Mesenchymal stem cell (in vitro differentiated cells and primary cell): Measurements from ENCODE around the gene SDF2.
A peak's percentile ranks its signal among the peaks of the same experiment; 100 is the strongest.

Experiments
- DNase-seq: peaks from one replicate; pipeline ENCODE4 v3.0.0-alpha.2; 2013
- H2AFZ ChIP-seq: one replicate; pipeline ENCODE4 v1.6.1; 2013; ENCODE audit warnings: low read depth, mild to moderate bottlenecking, control low read depth, inconsistent platforms, low read length, moderate library complexity
- H2AK5ac ChIP-seq: 2 replicates; pipeline ENCODE4 v1.6.1; 2013; ENCODE audit warnings: low read length, moderate library complexity, mild to moderate bottlenecking, inconsistent platforms; ENCODE audit not compliant: severe bottlenecking
- H2BK120ac ChIP-seq: one replicate; pipeline ENCODE4 v1.6.1; 2013; ENCODE audit warnings: low read depth, mild to moderate bottlenecking, inconsistent platforms, low read length, moderate library complexity
- H2BK12ac ChIP-seq, 2 experiments: one replicate each; pipeline ENCODE4 v1.6.1; 2013; ENCODE audit warnings: inconsistent platforms in 2 of 2, low read length in 2 of 2, mild to moderate bottlenecking in 2 of 2, moderate library complexity in 2 of 2, control low read depth in 1 of 2
- H2BK15ac ChIP-seq: one replicate; pipeline ENCODE4 v1.6.1; 2013; ENCODE audit warnings: mild to moderate bottlenecking, low read depth, inconsistent platforms; ENCODE audit not compliant: poor library complexity, severe bottlenecking
- H2BK5ac ChIP-seq: 2 replicates; pipeline ENCODE4 v1.6.1; 2013; ENCODE audit warnings: low read depth, mild to moderate bottlenecking, low read length, control low read depth, inconsistent platforms; ENCODE audit not compliant: poor library complexity, severe bottlenecking
- H3K14ac ChIP-seq, 2 experiments: one replicate each; pipeline ENCODE4 v1.6.1; 2013; ENCODE audit warnings: inconsistent platforms in 2 of 2, low read length in 2 of 2, control low read depth in 1 of 2, mild to moderate bottlenecking in 1 of 2, moderate library complexity in 1 of 2
- H3K18ac ChIP-seq, 2 experiments: one replicate each; pipeline ENCODE4 v1.6.1; 2013; ENCODE audit warnings: inconsistent platforms in 2 of 2, low read length in 2 of 2, control low read depth in 1 of 2, low read depth in 1 of 2, mild to moderate bottlenecking in 1 of 2
- H3K23ac ChIP-seq, 2 experiments: one replicate each; pipeline ENCODE4 v1.6.1; 2013; ENCODE audit warnings: inconsistent platforms in 2 of 2, low read length in 2 of 2, mild to moderate bottlenecking in 2 of 2, moderate library complexity in 2 of 2, control low read depth in 1 of 2
- H3K27ac ChIP-seq: 2 replicates; pipeline ENCODE4 v1.5.1; 2013; ENCODE audit warnings: mild to moderate bottlenecking, moderate library complexity, low read length, control low read depth, inconsistent platforms; ENCODE audit not compliant: poor library complexity, severe bottlenecking
- H3K27me3 ChIP-seq, 2 experiments: 2 replicates each; pipeline versions ENCODE4 v1.6.1 to v1.7.0; 2013; ENCODE audit warnings: low read length in 2 of 2, mild to moderate bottlenecking in 2 of 2, moderate library complexity in 2 of 2, control low read depth in 1 of 2, inconsistent platforms in 1 of 2; ENCODE audit not compliant: control insufficient read depth in 1 of 2, insufficient read depth in 1 of 2
- H3K36me3 ChIP-seq, 2 experiments: 2 replicates each; pipeline versions ENCODE4 v1.6.1 to v1.7.0; 2013; ENCODE audit warnings: low read length in 2 of 2, control low read depth in 1 of 2, inconsistent platforms in 1 of 2, low read depth in 1 of 2, mild to moderate bottlenecking in 1 of 2; ENCODE audit not compliant: insufficient read depth in 2 of 2, control insufficient read depth in 1 of 2
- H3K4ac ChIP-seq, 2 experiments: one replicate each; pipeline ENCODE4 v1.6.1; 2013; ENCODE audit warnings: inconsistent platforms in 2 of 2, low read length in 2 of 2, mild to moderate bottlenecking in 2 of 2, moderate library complexity in 2 of 2, control low read depth in 1 of 2, low read depth in 1 of 2
- H3K4me1 ChIP-seq: 2 replicates; pipeline ENCODE4 v1.6.1; 2013; ENCODE audit warnings: low read depth, low read length, control low read depth; ENCODE audit not compliant: control insufficient read depth, insufficient read depth
- H3K4me2 ChIP-seq: 2 replicates; pipeline ENCODE4 v1.6.1; 2013; ENCODE audit warnings: low read length, mild to moderate bottlenecking, inconsistent platforms; ENCODE audit not compliant: poor library complexity, severe bottlenecking
- H3K4me3 ChIP-seq, 2 experiments: 2 replicates each; pipeline versions ENCODE4 v1.5.1 to v1.7.0; 2013; ENCODE audit warnings: low read length in 2 of 2, mild to moderate bottlenecking in 2 of 2, control low read depth in 1 of 2, low read depth in 1 of 2; ENCODE audit not compliant: insufficient read depth in 1 of 2
- H3K79me1 ChIP-seq: replicated peaks from 2 replicates; pipeline ENCODE4 v1.6.1; 2013; ENCODE audit warnings: mild to moderate bottlenecking, control low read depth, low read length, inconsistent platforms; ENCODE audit not compliant: poor library complexity, severe bottlenecking
- H3K9ac ChIP-seq: 2 replicates; pipeline ENCODE4 v1.7.0; 2013; ENCODE audit warnings: mild to moderate bottlenecking, low read length, moderate library complexity
- H3K9me3 ChIP-seq: 2 replicates; pipeline ENCODE4 v1.7.0; 2013; ENCODE audit warnings: mild to moderate bottlenecking, low read length; ENCODE audit not compliant: control insufficient read depth
- H4K8ac ChIP-seq: one replicate; pipeline ENCODE4 v1.6.1; 2013; ENCODE audit warnings: inconsistent platforms, mild to moderate bottlenecking, low read length, moderate library complexity
- H4K91ac ChIP-seq: one replicate; pipeline ENCODE4 v1.6.1; 2013; ENCODE audit warnings: mild to moderate bottlenecking, low read length, inconsistent platforms
- WGBS: methylation state at CpG from one replicate; pipeline ENCODE4 v1.1.7; 2013; ENCODE audit warnings: mixed read lengths; 5-methylcytosine and 5-hydroxymethylcytosine counted together

Gene SDF2

GRCh38 chr17:28655160-28655559, 6.5 kb downstream of the SDF2 start:
- no peak overlapping the region for H2BK120ac ChIP-seq
- H3K27me3 ChIP-seq = no peaks in the 10 kb centered on the region
- H3K18ac ChIP-seq = no peak overlapping the region
- no peak overlapping the region for H2AK5ac ChIP-seq
- no peak overlapping the region for H4K8ac ChIP-seq
- no peak for DNase-seq
- no peak overlapping the region for H2BK5ac ChIP-seq
- H3K4me3 ChIP-seq = no peak overlapping the region
- H3K23ac ChIP-seq = no peak overlapping the region
- H3K9ac ChIP-seq = no peak overlapping the region
- peaks cover 4% of the 10 kb centered on the region for H3K4me1 ChIP-seq
- WGBS = 100% methylated on average over 5 of the region's 5 CpGs
- H3K9me3 ChIP-seq = no peaks in the 10 kb centered on the region
- H3K14ac ChIP-seq = no peak overlapping the region
- H3K79me1 ChIP-seq = peaks cover 24% of the 10 kb centered on the region
- H4K91ac ChIP-seq = no peak overlapping the region
- no peak overlapping the region for H2BK15ac ChIP-seq
- no peak overlapping the region for H2AFZ ChIP-seq
- H3K4ac ChIP-seq = no peak overlapping the region
- H2BK12ac ChIP-seq = no peak overlapping the region
- H3K36me3 ChIP-seq = peaks cover 49 to 65% of the 10 kb centered on the region in 2 experiments
- no peak overlapping the region for H3K4me2 ChIP-seq
- no peak overlapping the region for H3K27ac ChIP-seq

- no peak overlapping the region for H4K91ac ChIP-seq
- no peak overlapping the region for H2AK5ac ChIP-seq
Observed at GRCh38 chr17:28648698-28649097, 13.0 kb downstream of the SDF2 start.

GRCh38 chr17:28646039-28646754, 15.5 kb downstream of the SDF2 start:
- Histone ChIP-seq H2BK15ac (no peak overlapping the region), H3K14ac (no peak overlapping the region), H3K18ac (peak overlapping the region in 1 of 2 experiments; percentile 11), H2BK120ac (no peak overlapping the region), H4K91ac (no peak overlapping the region), H3K4ac (peak overlapping the region; percentile 18 to 32), H3K79me1 (peaks cover 34% of the 10 kb centered on the region), H2AK5ac (peak overlapping the region; percentile 40), H2BK12ac (peak overlapping the region in 1 of 2 experiments; percentile 71), H2AFZ (no peak overlapping the region), H3K4me1 (peaks cover 4% of the 10 kb centered on the region), H3K27me3 (no peaks in the 10 kb centered on the region), H4K8ac (peak overlapping the region; percentile 74), H3K4me2 (peak overlapping the region; percentile 25), H3K9ac (peak overlapping the region; percentile 90), H3K4me3 (peak overlapping the region in 1 of 2 experiments; percentile 78), H3K23ac (no peak overlapping the region), H2BK5ac (no peak overlapping the region), H3K36me3 (peaks cover 34 to 46% of the 10 kb centered on the region in 2 experiments), H3K9me3 (no peaks in the 10 kb centered on the region), H3K27ac (peak overlapping the region; percentile 4)
- no peak for DNase-seq
- 89% methylated on average over 11 of the region's 12 CpGs for WGBS

More at GRCh38 chr17:28648698-28649097, 13.0 kb downstream of the SDF2 start:
- H3K18ac ChIP-seq = no peak overlapping the region
- no peak overlapping the region for H2BK15ac ChIP-seq
- H3K4me1 ChIP-seq = peaks cover 4% of the 10 kb centered on the region
- H2BK120ac ChIP-seq = no peak overlapping the region
- H2BK5ac ChIP-seq = no peak overlapping the region
- no peak overlapping the region for H4K8ac ChIP-seq
- H3K14ac ChIP-seq = no peak overlapping the region
- WGBS = 98% methylated on average over 2 of the region's 2 CpGs
- H3K79me1 ChIP-seq = peaks cover 29% of the 10 kb centered on the region
- H3K27me3 ChIP-seq = no peaks in the 10 kb centered on the region
- H3K27ac ChIP-seq = no peak overlapping the region
- peak overlapping the region; percentile 24 for H3K9ac ChIP-seq
- no peaks in the 10 kb centered on the region for H3K9me3 ChIP-seq
- H3K4me2 ChIP-seq = no peak overlapping the region
- no peak overlapping the region for H3K4me3 ChIP-seq
- no peak overlapping the region for H2BK12ac ChIP-seq
- DNase-seq = no peak
- no peak overlapping the region for H2AFZ ChIP-seq
- no peak overlapping the region for H3K4ac ChIP-seq
- peaks cover 27 to 48% of the 10 kb centered on the region in 2 experiments for H3K36me3 ChIP-seq
- no peak overlapping the region for H3K23ac ChIP-seq

GRCh38 chr17:28645576-28645939, 16.1 kb downstream of the SDF2 start:
- H4K8ac ChIP-seq = no peak overlapping the region
- peak overlapping the region in 1 of 2 experiments; percentile 23 for H3K14ac ChIP-seq
- H2AK5ac ChIP-seq = peak overlapping the region; percentile 49
- no peaks in the 10 kb centered on the region for H3K27me3 ChIP-seq
- H3K4ac ChIP-seq = peak overlapping the region in 1 of 2 experiments; percentile 95
- 68% methylated on average over 8 of the region's 8 CpGs for WGBS
- H2BK120ac ChIP-seq = no peak overlapping the region
- no peaks in the 10 kb centered on the region for H3K9me3 ChIP-seq
- peaks cover 30 to 46% of the 10 kb centered on the region in 2 experiments for H3K36me3 ChIP-seq
- H3K9ac ChIP-seq = peak overlapping the region; percentile 90
- peaks cover 33% of the 10 kb centered on the region for H3K79me1 ChIP-seq
- no peak overlapping the region for H2BK15ac ChIP-seq
- no peak overlapping the region for H2BK5ac ChIP-seq
- peak overlapping the region; percentile 75 for H3K27ac ChIP-seq
- H3K4me3 ChIP-seq = peak overlapping the region; percentile 68 to 78
- no peak overlapping the region for H4K91ac ChIP-seq
- no peak overlapping the region for H2AFZ ChIP-seq
- no peak overlapping the region for H3K23ac ChIP-seq
- no peak overlapping the region for H2BK12ac ChIP-seq
- H3K18ac ChIP-seq = no peak overlapping the region
- no peak for DNase-seq
- peaks cover 4% of the 10 kb centered on the region for H3K4me1 ChIP-seq
- peak overlapping the region; percentile 79 for H3K4me2 ChIP-seq
